ENCODE measurements around the gene ERC2.

Gene ERC2

DNA sequence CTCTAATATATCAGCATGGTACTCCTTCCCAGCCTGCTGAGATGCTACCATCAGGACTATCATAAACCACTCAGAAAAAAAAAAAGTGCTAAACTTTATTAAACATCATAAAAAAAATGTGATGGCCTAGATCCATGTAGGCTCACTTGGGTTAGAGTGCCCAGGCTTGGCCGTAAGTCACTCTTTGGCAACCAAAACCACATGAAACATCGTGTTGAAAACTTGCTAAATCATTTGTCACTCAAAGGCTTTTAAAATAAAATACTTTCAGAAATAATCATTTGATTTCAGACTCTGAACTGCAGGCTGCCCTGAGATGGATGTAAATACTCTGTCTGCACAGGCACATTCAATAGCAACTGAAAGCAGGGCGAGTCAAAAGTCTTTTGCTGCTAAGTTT, 902.7 kb downstream of the ERC2 start:
- H3K4me3 ChIP-seq (ENCODE audit: control insufficient read depth, low read depth, low read length): no peak overlapping the region
- TF ChIP-seq, protein P1, sequence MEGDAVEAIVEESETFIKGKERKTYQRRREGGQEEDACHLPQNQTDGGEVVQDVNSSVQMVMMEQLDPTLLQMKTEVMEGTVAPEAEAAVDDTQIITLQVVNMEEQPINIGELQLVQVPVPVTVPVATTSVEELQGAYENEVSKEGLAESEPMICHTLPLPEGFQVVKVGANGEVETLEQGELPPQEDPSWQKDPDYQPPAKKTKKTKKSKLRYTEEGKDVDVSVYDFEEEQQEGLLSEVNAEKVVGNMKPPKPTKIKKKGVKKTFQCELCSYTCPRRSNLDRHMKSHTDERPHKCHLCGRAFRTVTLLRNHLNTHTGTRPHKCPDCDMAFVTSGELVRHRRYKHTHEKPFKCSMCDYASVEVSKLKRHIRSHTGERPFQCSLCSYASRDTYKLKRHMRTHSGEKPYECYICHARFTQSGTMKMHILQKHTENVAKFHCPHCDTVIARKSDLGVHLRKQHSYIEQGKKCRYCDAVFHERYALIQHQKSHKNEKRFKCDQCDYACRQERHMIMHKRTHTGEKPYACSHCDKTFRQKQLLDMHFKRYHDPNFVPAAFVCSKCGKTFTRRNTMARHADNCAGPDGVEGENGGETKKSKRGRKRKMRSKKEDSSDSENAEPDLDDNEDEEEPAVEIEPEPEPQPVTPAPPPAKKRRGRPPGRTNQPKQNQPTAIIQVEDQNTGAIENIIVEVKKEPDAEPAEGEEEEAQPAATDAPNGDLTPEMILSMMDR (IDR thresholded peaks at IDR 0.05; ENCODE audit: control insufficient read depth, insufficient read depth, low read depth, low read length, missing control alignments): no peak
- no peak for DNase-seq (ENCODE audit: low read depth)

GRCh38 chr3:55564726-55565125, 903.5 kb downstream of the ERC2 start:
- no peak for DNase-seq (ENCODE audit: low read depth)
- H3K4me3 ChIP-seq (ENCODE audit: control insufficient read depth, low read depth, low read length): no peak overlapping the region
- TF ChIP-seq, protein P1 (IDR thresholded peaks at IDR 0.05; ENCODE audit: control insufficient read depth, insufficient read depth, low read depth, low read length, missing control alignments): no peak

DNA sequence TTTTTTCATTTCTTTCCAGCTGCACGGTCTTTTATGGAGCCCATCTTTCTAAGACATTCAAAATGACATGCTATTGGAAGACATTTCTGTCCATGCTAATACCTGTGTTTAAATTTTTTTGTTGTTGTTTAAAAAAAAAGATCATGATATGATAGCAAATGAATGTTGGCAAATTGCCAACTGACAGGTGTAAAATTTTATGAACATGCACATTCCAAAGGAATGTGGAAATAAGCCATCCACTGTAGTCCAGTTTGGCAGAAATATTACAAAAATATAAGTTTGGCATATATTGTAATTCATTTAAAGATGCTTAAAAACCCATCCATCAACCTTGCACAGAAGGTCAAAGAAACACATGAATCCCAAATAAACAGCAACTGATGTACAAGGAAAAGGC, 905.6 kb downstream of the ERC2 start:
- no peak for DNase-seq (ENCODE audit: low read depth)
- no peak overlapping the region for H3K4me3 ChIP-seq (ENCODE audit: control insufficient read depth, low read depth, low read length)
- TF ChIP-seq, protein P1 (IDR thresholded peaks at IDR 0.05; ENCODE audit: control insufficient read depth, insufficient read depth, low read depth, low read length, missing control alignments): no peak

DNA sequence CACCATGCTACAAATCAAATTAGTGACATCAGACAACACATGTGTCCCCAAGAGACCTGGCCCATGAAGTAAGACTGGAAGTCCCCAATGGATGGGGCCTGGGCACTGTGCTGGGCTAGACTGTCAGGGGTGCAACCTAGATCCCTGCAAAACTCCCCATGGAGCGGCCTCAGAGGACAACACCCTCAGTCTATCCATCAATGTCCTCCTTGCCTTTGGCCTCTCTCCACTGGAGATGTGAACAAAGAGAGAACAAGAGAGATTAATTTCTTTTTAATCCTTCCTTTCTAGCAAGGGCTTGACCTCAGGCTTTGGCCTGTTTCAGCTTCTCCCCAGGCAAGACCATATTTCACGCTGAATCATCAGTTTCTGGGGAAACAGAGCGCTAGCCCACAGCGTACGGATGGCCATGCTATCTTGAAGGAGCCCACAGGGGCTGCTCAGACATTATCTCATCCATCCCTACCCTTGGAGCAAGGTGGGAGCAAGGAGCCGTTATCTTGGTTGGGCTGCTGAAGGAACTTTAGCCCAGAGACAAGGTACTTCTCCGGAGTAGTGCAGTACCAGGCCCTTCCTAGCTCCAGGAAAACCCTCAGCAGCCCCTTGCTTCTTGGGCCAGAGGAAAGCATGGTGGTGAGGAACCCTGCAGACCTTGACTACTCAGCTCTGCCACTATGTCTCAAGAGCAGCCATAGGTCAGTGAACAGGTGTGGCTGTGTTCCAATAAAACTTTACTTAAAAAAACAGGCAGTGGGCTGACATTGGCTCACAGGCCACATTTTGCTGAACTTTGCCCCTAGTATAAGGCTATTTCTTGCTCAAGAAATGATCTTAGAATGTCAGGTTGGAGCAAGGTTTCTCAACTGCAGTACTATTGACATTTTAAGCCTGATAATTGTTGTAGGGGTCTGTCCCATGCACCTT, 908.5 kb downstream of the ERC2 start:
- TF ChIP-seq, protein P1 (IDR thresholded peaks at IDR 0.05; ENCODE audit: control insufficient read depth, insufficient read depth, low read depth, low read length, missing control alignments): no peak
- H3K4me3 ChIP-seq (ENCODE audit: control insufficient read depth, low read depth, low read length): no peak overlapping the region
- no peak for DNase-seq (ENCODE audit: low read depth)

GRCh38 chr3:55558316-55558715, 910.0 kb downstream of the ERC2 start:
- TF ChIP-seq, protein P1 (IDR thresholded peaks at IDR 0.05; ENCODE audit: control insufficient read depth, insufficient read depth, low read depth, low read length, missing control alignments): no peak
- DNase-seq (ENCODE audit: low read depth): peak; percentile 29
- H3K4me3 ChIP-seq (ENCODE audit: control insufficient read depth, low read depth, low read length): no peak overlapping the region

GRCh38 chr3:55557549-55557948, 910.7 kb downstream of the ERC2 start:
- TF ChIP-seq, protein P1 (IDR thresholded peaks at IDR 0.05; ENCODE audit: control insufficient read depth, insufficient read depth, low read depth, low read length, missing control alignments): no peak
- DNase-seq (ENCODE audit: low read depth): no peak
- H3K4me3 ChIP-seq (ENCODE audit: control insufficient read depth, low read depth, low read length): no peak overlapping the region

Measured in AG09309 (cell line).